ENCODE measurements around the gene COA7.

DNA sequence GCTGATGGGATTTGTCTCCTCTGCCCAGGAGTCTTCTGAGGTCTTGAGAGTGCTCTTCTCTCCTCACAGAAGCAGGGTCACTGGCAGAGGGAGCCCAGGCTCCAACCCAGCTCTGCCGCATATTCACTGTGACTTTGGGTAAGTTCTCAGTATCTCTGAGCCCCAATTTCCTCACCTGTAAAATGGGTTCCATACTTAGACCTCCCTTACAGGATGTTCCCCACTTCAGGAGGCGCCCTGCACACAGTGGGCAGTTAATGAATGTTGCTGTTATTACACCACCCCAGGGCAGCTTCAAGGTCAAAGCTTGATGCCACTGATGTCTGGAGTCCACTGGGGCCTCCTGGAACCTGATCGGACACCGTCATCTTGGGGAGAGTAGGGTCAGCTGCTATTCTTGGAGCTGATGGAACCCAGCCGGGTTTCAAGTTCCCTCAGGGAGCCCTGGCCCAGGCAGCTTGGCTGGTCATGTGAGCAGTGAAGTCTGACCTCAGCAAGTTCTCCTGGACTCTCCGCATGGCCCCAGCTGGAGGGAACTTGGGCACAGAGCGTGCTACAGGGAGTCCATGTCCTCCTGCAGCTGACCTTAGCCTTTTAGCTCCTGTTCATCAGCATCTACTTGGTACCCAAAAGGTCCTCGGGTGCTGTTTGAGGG is 21.8 kb downstream of the COA7 start:
- TF ChIP-seq, protein P1, sequence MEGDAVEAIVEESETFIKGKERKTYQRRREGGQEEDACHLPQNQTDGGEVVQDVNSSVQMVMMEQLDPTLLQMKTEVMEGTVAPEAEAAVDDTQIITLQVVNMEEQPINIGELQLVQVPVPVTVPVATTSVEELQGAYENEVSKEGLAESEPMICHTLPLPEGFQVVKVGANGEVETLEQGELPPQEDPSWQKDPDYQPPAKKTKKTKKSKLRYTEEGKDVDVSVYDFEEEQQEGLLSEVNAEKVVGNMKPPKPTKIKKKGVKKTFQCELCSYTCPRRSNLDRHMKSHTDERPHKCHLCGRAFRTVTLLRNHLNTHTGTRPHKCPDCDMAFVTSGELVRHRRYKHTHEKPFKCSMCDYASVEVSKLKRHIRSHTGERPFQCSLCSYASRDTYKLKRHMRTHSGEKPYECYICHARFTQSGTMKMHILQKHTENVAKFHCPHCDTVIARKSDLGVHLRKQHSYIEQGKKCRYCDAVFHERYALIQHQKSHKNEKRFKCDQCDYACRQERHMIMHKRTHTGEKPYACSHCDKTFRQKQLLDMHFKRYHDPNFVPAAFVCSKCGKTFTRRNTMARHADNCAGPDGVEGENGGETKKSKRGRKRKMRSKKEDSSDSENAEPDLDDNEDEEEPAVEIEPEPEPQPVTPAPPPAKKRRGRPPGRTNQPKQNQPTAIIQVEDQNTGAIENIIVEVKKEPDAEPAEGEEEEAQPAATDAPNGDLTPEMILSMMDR (IDR thresholded peaks at IDR 0.05), result no peak
- TF ChIP-seq, protein P2, sequence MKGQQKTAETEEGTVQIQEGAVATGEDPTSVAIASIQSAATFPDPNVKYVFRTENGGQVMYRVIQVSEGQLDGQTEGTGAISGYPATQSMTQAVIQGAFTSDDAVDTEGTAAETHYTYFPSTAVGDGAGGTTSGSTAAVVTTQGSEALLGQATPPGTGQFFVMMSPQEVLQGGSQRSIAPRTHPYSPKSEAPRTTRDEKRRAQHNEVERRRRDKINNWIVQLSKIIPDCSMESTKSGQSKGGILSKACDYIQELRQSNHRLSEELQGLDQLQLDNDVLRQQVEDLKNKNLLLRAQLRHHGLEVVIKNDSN (IDR thresholded peaks at IDR 0.05; ENCODE audit: borderline replicate concordance, low read depth), result no peak
- TF ChIP-seq RFX5 (IDR thresholded peaks at IDR 0.05; ENCODE audit: low read length) (no peak), EP300 (IDR thresholded peaks at IDR 0.05; ENCODE audit: borderline replicate concordance in 1 of 2, low read depth in 1 of 2, low read length in 1 of 2) (no peak)
- TF ChIP-seq, protein P3, sequence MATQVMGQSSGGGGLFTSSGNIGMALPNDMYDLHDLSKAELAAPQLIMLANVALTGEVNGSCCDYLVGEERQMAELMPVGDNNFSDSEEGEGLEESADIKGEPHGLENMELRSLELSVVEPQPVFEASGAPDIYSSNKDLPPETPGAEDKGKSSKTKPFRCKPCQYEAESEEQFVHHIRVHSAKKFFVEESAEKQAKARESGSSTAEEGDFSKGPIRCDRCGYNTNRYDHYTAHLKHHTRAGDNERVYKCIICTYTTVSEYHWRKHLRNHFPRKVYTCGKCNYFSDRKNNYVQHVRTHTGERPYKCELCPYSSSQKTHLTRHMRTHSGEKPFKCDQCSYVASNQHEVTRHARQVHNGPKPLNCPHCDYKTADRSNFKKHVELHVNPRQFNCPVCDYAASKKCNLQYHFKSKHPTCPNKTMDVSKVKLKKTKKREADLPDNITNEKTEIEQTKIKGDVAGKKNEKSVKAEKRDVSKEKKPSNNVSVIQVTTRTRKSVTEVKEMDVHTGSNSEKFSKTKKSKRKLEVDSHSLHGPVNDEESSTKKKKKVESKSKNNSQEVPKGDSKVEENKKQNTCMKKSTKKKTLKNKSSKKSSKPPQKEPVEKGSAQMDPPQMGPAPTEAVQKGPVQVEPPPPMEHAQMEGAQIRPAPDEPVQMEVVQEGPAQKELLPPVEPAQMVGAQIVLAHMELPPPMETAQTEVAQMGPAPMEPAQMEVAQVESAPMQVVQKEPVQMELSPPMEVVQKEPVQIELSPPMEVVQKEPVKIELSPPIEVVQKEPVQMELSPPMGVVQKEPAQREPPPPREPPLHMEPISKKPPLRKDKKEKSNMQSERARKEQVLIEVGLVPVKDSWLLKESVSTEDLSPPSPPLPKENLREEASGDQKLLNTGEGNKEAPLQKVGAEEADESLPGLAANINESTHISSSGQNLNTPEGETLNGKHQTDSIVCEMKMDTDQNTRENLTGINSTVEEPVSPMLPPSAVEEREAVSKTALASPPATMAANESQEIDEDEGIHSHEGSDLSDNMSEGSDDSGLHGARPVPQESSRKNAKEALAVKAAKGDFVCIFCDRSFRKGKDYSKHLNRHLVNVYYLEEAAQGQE (IDR thresholded peaks at IDR 0.05; ENCODE audit: low read depth, low read length), result no peak
